HG03045 (cell line): Measurements from ENCODE around the gene APOL1.
"Not testable (repeated sequence)": the region's sequence is repeated elsewhere in the genome, so short reads cannot be mapped to it uniquely, and the experiment has no call there.

Source experiments
- ATAC-seq: cut with Tn5 transposase; IDR thresholded peaks from one replicate; pipeline ENCODE4 v1.9.1; 2021; ENCODE audit warnings: mild to moderate bottlenecking, moderate library complexity; ENCODE audit not compliant: unreplicated experiment

APOL1 gene

GRCh38 chr22:36244522-36245391 is 8.2 kb upstream of the APOL1 start:
- no peak for ATAC-seq

- ATAC-seq = no peak
Measured at GRCh38 chr22:36245805-36246356, 7.1 kb upstream of the APOL1 start.

GRCh38 chr22:36246718-36247117 is 6.2 kb upstream of the APOL1 start:
- no peak for ATAC-seq

- ATAC-seq = no peak
Measured at GRCh38 chr22:36247955-36248354, 5.0 kb upstream of the APOL1 start.

GRCh38 chr22:36249160-36249559 is 3.8 kb upstream of the APOL1 start:
- ATAC-seq = no peak

- ATAC-seq = not testable (repeated sequence)
Measured at GRCh38 chr22:36250292-36250960, 2.5 kb upstream of the APOL1 start.

- ATAC-seq = not testable (repeated sequence)
Measured at GRCh38 chr22:36251979-36252608, 839 bp upstream of the APOL1 start.

- no peak for ATAC-seq
Measured at GRCh38 chr22:36253523-36254490, 874 bp downstream of the APOL1 start.

GRCh38 chr22:36255572-36255971 is 2.6 kb downstream of the APOL1 start:
- ATAC-seq = not testable (repeated sequence)

GRCh38 chr22:36256478-36256877 is 3.5 kb downstream of the APOL1 start:
- ATAC-seq = no peak

GRCh38 chr22:36257308-36257707 is 4.4 kb downstream of the APOL1 start:
- ATAC-seq = no peak

GRCh38 chr22:36257948-36258670 is 5.2 kb downstream of the APOL1 start:
- no peak for ATAC-seq

- no peak for ATAC-seq
Measured at GRCh38 chr22:36258701-36259614, 6.0 kb downstream of the APOL1 start.

- no peak for ATAC-seq
Measured at GRCh38 chr22:36259615-36260300, 6.8 kb downstream of the APOL1 start.

- ATAC-seq = not testable (repeated sequence)
Measured at GRCh38 chr22:36261675-36262074, 8.7 kb downstream of the APOL1 start.

- ATAC-seq = not testable (repeated sequence)
Measured at GRCh38 chr22:36262307-36262706, 9.4 kb downstream of the APOL1 start.

GRCh38 chr22:36263216-36263673 is 10.3 kb downstream of the APOL1 start:
- not testable (repeated sequence) for ATAC-seq
